H1 (cell line): Measurements from ENCODE around the gene ITSN1. TPM values are rescaled to one million over a fixed set of nuclear protein-coding genes. Genes with fewer than 3 reads are reported as not detected.

Experiments
- CTCF ChIA-PET: fragments of 300-600 bp; sonication (Branson Sonifier 250); formaldehyde crosslinking; loops from one replicate; lab custom pipeline; 2021; ENCODE audit not compliant: partially characterized antibody; lab: Charles Lee
- POLR2A ChIA-PET: fragments of 300-600 bp; sonication (Branson Sonifier 250); formaldehyde crosslinking; loops from one replicate; lab custom pipeline; 2021; ENCODE audit warnings: inconsistent platforms; ENCODE audit not compliant: partially characterized antibody; lab: Charles Lee
- DNase-seq, 2 experiments: peaks; one replicate each; pipeline versions ENCODE4 v3.0.0 to v3.0.0-alpha.2; 2010 to 2022; ENCODE audit warnings: low spot score in 2 of 2, low read depth in 1 of 2, mixed read lengths in 1 of 2
- FAIRE-seq: peaks from 2 replicates; lab custom pipeline; 2011; peaks lifted over from hg19 to GRCh38; lab: Jason Lieb, UNC
- H2AFZ ChIP-seq: 2 replicates; pipeline ENCODE4 v1.8.1; 2012; ENCODE audit warnings: low read length, inconsistent platforms
- H2AK5ac ChIP-seq: 2 replicates; pipeline ENCODE4 v1.6.1; 2013; ENCODE audit warnings: low read depth, low read length
- H2BK120ac ChIP-seq: replicated peaks from 2 replicates; pipeline ENCODE3; 2013; ENCODE audit warnings: low read depth, low read length, inconsistent platforms
- H2BK12ac ChIP-seq: 2 replicates; pipeline ENCODE4 v1.6.1; 2013; ENCODE audit warnings: low read depth, low read length
- H2BK15ac ChIP-seq: 2 replicates; pipeline ENCODE4 v1.6.1; 2013; ENCODE audit warnings: low read length
- H2BK20ac ChIP-seq: 2 replicates; pipeline ENCODE4 v1.6.1; 2013; ENCODE audit warnings: low read length
- H2BK5ac ChIP-seq: 2 replicates; pipeline ENCODE4 v1.6.1; 2013; ENCODE audit warnings: low read depth, low read length
- H3K14ac ChIP-seq: 2 replicates; pipeline ENCODE4 v1.6.1; 2013; ENCODE audit warnings: inconsistent platforms; ENCODE audit not compliant: insufficient read length
- H3K18ac ChIP-seq: 2 replicates; pipeline ENCODE4 v1.6.1; 2013; ENCODE audit warnings: low read length; ENCODE audit errors: extremely low read depth
- H3K23ac ChIP-seq: 2 replicates; pipeline ENCODE4 v1.6.1; 2013; ENCODE audit warnings: inconsistent platforms; ENCODE audit not compliant: insufficient read length
- H3K23me2 ChIP-seq: 2 replicates; pipeline ENCODE4 v1.6.1; 2013; ENCODE audit warnings: low read depth, low read length
- H3K27ac ChIP-seq: 2 replicates; pipeline ENCODE4 v1.6.1; 2011; ENCODE audit warnings: low read depth, low read length, inconsistent platforms
- H3K27me3 ChIP-seq, 4 experiments: replicated peaks in 1 of 4; 1 replicate in 1 of 4; 2 replicates in 3 of 4; pipeline versions ENCODE4 v1.6.1 to v1.8.1; 2011 to 2013; ENCODE audit warnings: low read length in 3 of 4, mild to moderate bottlenecking in 3 of 4, inconsistent platforms in 2 of 4, mixed read lengths in 2 of 4, moderate library complexity in 1 of 4; ENCODE audit not compliant: control insufficient read depth in 3 of 4, insufficient read depth in 3 of 4; ENCODE audit errors: extremely low read depth in 1 of 4
- H3K36me3 ChIP-seq, 4 experiments: 2 replicates each; pipeline versions ENCODE4 v1.6.1 to v1.8.1; 2011 to 2013; ENCODE audit warnings: mild to moderate bottlenecking in 4 of 4, low read length in 3 of 4, moderate library complexity in 2 of 4, control low read depth in 1 of 4, inconsistent platforms in 1 of 4; ENCODE audit not compliant: insufficient read depth in 4 of 4, control insufficient read depth in 2 of 4
- H3K4ac ChIP-seq: replicated peaks from 2 replicates; pipeline ENCODE3; 2013; ENCODE audit warnings: low read length, low read depth, mixed read lengths, inconsistent platforms; ENCODE audit not compliant: insufficient read length
- H3K4me1 ChIP-seq, 4 experiments: replicated peaks in 1 of 4; 1 replicate in 1 of 4; 2 replicates in 3 of 4; pipeline versions ENCODE4 v1.6.1 to v1.8.1; 2011 to 2013; ENCODE audit warnings: low read length in 3 of 4, inconsistent platforms in 2 of 4, mixed read lengths in 1 of 4; ENCODE audit not compliant: insufficient read depth in 4 of 4, control insufficient read depth in 3 of 4
- H3K4me2 ChIP-seq, 2 experiments: 2 replicates each; pipeline versions ENCODE4 v1.6.1 to v1.8.1; 2011 to 2013; ENCODE audit warnings: low read depth in 2 of 2, low read length in 2 of 2, control low read depth in 1 of 2, inconsistent platforms in 1 of 2, mild to moderate bottlenecking in 1 of 2; ENCODE audit not compliant: insufficient read depth in 1 of 2
- H3K4me3 ChIP-seq, 4 experiments: fragments of 200-600, 300-600 bp in 1 of 4; sonication (generic), shearing (Covaris generic), sonication (Bioruptor Twin) in 1 of 4; 2 replicates each; pipeline versions ENCODE4 v1.5.1 to v1.8.1; 2011 to 2016; ENCODE audit warnings: low read length in 4 of 4, low read depth in 3 of 4, control low read depth in 2 of 4, inconsistent platforms in 2 of 4, mild to moderate bottlenecking in 2 of 4, mixed read lengths in 1 of 4, moderate library complexity in 1 of 4; ENCODE audit not compliant: insufficient read depth in 2 of 4; ENCODE audit errors: extremely low read depth in 1 of 4
- H3K56ac ChIP-seq: replicated peaks from 2 replicates; pipeline ENCODE3; 2013; ENCODE audit warnings: low read depth, mild to moderate bottlenecking, mixed read lengths, low read length, inconsistent platforms; ENCODE audit not compliant: insufficient read length
- H3K79me1 ChIP-seq: 2 replicates; pipeline ENCODE4 v1.6.1; 2013; ENCODE audit warnings: low read depth, low read length, control low read depth
- H3K79me2 ChIP-seq, 2 experiments: 2 replicates each; pipeline versions ENCODE4 v1.6.1 to v1.8.1; 2012 to 2013; ENCODE audit warnings: low read length in 2 of 2, mild to moderate bottlenecking in 2 of 2, inconsistent platforms in 1 of 2; ENCODE audit not compliant: insufficient read depth in 2 of 2, control insufficient read depth in 1 of 2
- H3K9ac ChIP-seq, 4 experiments: replicated peaks in 1 of 4; 1 replicate in 1 of 4; 2 replicates in 3 of 4; pipeline versions ENCODE4 v1.6.1 to v1.8.1; 2011 to 2013; ENCODE audit warnings: low read depth in 3 of 4, low read length in 3 of 4, control low read depth in 2 of 4, mild to moderate bottlenecking in 2 of 4, moderate library complexity in 2 of 4, inconsistent platforms in 1 of 4; ENCODE audit errors: extremely low read depth in 1 of 4
- H3K9me3 ChIP-seq, 2 experiments: 2 replicates each; pipeline versions ENCODE4 v1.6.1 to v1.8.1; 2012 to 2013; ENCODE audit warnings: mild to moderate bottlenecking in 2 of 2, moderate library complexity in 2 of 2, control low read depth in 1 of 2, inconsistent platforms in 1 of 2, low read depth in 1 of 2, low read length in 1 of 2, mixed read lengths in 1 of 2; ENCODE audit not compliant: insufficient read depth in 2 of 2
- H4K20me1 ChIP-seq, 2 experiments: replicated peaks in 1 of 2; 2 replicates each; pipeline versions ENCODE3 to v1.8.1; 2011 to 2013; ENCODE audit warnings: inconsistent platforms in 2 of 2, low read length in 2 of 2, mild to moderate bottlenecking in 1 of 2; ENCODE audit not compliant: insufficient read depth in 2 of 2, control insufficient read depth in 1 of 2
- H4K5ac ChIP-seq: 2 replicates; pipeline ENCODE4 v1.6.1; 2013; ENCODE audit warnings: low read length, low read depth, mixed read lengths, inconsistent platforms; ENCODE audit not compliant: insufficient read length
- H4K8ac ChIP-seq: 2 replicates; pipeline ENCODE4 v1.8.0; 2013; ENCODE audit warnings: mild to moderate bottlenecking, moderate library complexity, low read length, inconsistent platforms; ENCODE audit not compliant: insufficient read depth; ENCODE audit errors: extremely low read depth
- H4K91ac ChIP-seq: replicated peaks from 2 replicates; pipeline ENCODE3; 2013; ENCODE audit warnings: low read length, mixed read lengths, inconsistent platforms; ENCODE audit not compliant: insufficient read length
- ATF3 ChIP-seq: IDR thresholded peaks from 2 replicates; pipeline ENCODE4 v1.6.1; 2011; ENCODE audit warnings: low read depth, mild to moderate bottlenecking, low read length; ENCODE audit not compliant: insufficient read depth
- BCL11A ChIP-seq, 2 experiments: IDR thresholded peaks; one replicate each; pipeline ENCODE4 v1.6.1; 2011; ENCODE audit warnings: low read depth in 2 of 2, low read length in 2 of 2, mild to moderate bottlenecking in 2 of 2
- CBX8 ChIP-seq: fragments of 300-800, 300-1000 bp; sonication (generic); IDR thresholded peaks from 2 replicates; pipeline ENCODE4 v1.7.1; 2016; ENCODE audit warnings: low read depth, low read length, borderline replicate concordance
- CREB1 ChIP-seq: IDR thresholded peaks from 2 replicates; pipeline ENCODE4 v1.6.1; 2012; ENCODE audit warnings: inconsistent platforms
- CTBP2 ChIP-seq: IDR thresholded peaks from 2 replicates; pipeline ENCODE4 v1.7.0; 2011; ENCODE audit warnings: borderline replicate concordance, mild to moderate bottlenecking, moderate library complexity, mixed read lengths, low read length; ENCODE audit not compliant: insufficient read depth, insufficient read length
- EP300 ChIP-seq, 2 experiments: IDR thresholded peaks; 1 replicate in 1 of 2; 2 replicates in 1 of 2; pipeline ENCODE4 v1.6.1; 2011 to 2012; ENCODE audit warnings: low read depth in 2 of 2, low read length in 2 of 2, mild to moderate bottlenecking in 2 of 2, borderline replicate concordance in 1 of 2, inconsistent platforms in 1 of 2, moderate library complexity in 1 of 2
- POLR2A ChIP-seq, 2 experiments: IDR thresholded peaks; 1 replicate in 1 of 2; 2 replicates in 1 of 2; pipeline ENCODE4 v1.6.1; 2011; ENCODE audit warnings: low read depth in 2 of 2, low read length in 2 of 2, mild to moderate bottlenecking in 2 of 2; ENCODE audit errors: control extremely low read depth in 1 of 2
- POLR2AphosphoS5 ChIP-seq: IDR thresholded peaks from 2 replicates; pipeline ENCODE4 v1.6.1; 2011; ENCODE audit warnings: low read depth, low read length
- RBBP5 ChIP-seq: IDR thresholded peaks from 2 replicates; pipeline ENCODE4 v1.7.1; 2012; ENCODE audit warnings: low read depth, mild to moderate bottlenecking, inconsistent platforms, low read length, moderate library complexity, borderline replicate concordance
- RNF2 ChIP-seq: fragments of 200-900, 300-1000 bp; sonication (generic); IDR thresholded peaks from 2 replicates; pipeline ENCODE4 v1.7.1; 2016; ENCODE audit warnings: borderline replicate concordance, low read depth, mild to moderate bottlenecking, antibody characterized with exemption, low read length; ENCODE audit not compliant: poor library complexity, severe bottlenecking; ENCODE audit errors: missing control alignments
- TAF7 ChIP-seq: optimal IDR thresholded peaks from 2 replicates; pipeline ENCODE3; 2011; ENCODE audit warnings: low read depth, mild to moderate bottlenecking, inconsistent platforms, low read length, moderate library complexity, borderline replicate concordance
- USF2 ChIP-seq: IDR thresholded peaks from 2 replicates; pipeline ENCODE4 v1.6.1; 2011; ENCODE audit warnings: low read length, improper control_type of control experiment
- WGBS, 2 experiments: shearing (Covaris generic) in 1 of 2; methylation state at CpG; one replicate each; pipeline versions ENCODE4 v1.1.6 to v1.1.7; 2013 to 2015; ENCODE audit warnings: low lambda C conversion rate in 2 of 2, mixed read lengths in 2 of 2, inconsistent platforms in 1 of 2, low coverage in 1 of 2, missing lambda C conversion rate in 1 of 2; ENCODE audit not compliant: insufficient replicate concordance in 2 of 2, insufficient coverage in 1 of 2, insufficient read length in 1 of 2; ENCODE audit errors: extremely low coverage in 1 of 2, missing lambda C conversion rate in 1 of 2; 5-methylcytosine and 5-hydroxymethylcytosine counted together
- polyA plus RNA-seq, 7 experiments: library from polyadenylated mRNA; depleted of rRNA in 3 of 7; stranded (reverse) in 5 of 7; unstranded in 2 of 7; fragments of >200 nt in 5 of 7; fragments of 200-250 nt in 2 of 7; gene quantifications; 1 replicate in 5 of 7; 2 replicates in 1 of 7; 4 replicates in 1 of 7; pipeline versions ENCODE4 v1.2.1 to v1.2.3, GENCODE V29; 2011 to 2013; ENCODE audit warnings: missing spikeins in 2 of 7, mixed read lengths in 2 of 7
- total RNA-seq: library from RNA; stranded (reverse); fragmentation: NEBNext Ultra II Directional; extraction: Animal tissue kit (Norgen Biotek cat#: 25700); gene quantifications from 2 replicates; pipeline ENCODE4 v1.2.1, GENCODE V29; 2021

ITSN1 gene
- total and polyA plus RNA-seq, 2 of the 8 experiments (the other 6 are each of a cell fraction or from before 2014, with no cell fraction given), result 60.8 to 78.1 TPM

DNA sequence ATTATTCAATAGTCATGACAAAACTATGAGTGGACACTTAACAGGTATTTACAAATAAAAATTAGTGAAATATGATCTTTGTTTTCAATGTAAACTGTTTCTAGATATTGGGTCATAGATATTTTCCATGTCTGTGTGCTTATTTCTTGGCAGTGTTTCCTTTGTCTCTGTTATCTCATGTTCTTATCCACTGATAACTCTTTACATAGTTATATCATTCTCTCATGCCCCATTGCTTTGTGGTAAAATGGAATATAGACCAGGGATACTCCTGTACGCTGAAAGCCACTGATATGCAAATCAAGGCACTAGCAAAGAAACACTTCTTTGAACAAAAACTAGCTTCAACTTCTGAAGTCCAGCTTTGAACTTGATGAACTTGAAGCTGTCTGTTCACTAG is 113.1 kb downstream of the ITSN1 start:
- H3K23me2 ChIP-seq, result no peaks in the 10 kb centered on the region
- no peaks in the 10 kb centered on the region for H3K9me3 ChIP-seq
- H3K4me2 ChIP-seq, result no peak overlapping the region
- H4K5ac ChIP-seq, result no peak overlapping the region
- H3K14ac ChIP-seq, result no peak overlapping the region
- H3K27ac ChIP-seq, result no peak overlapping the region
- no peak overlapping the region for H3K4ac ChIP-seq
- H3K9ac ChIP-seq, result no peak overlapping the region
- H2AFZ ChIP-seq, result no peak overlapping the region
- H3K4me3 ChIP-seq, result no peak overlapping the region
- FAIRE-seq (no peak), DNase-seq (no peak)
- no peak overlapping the region for H2BK120ac ChIP-seq
- H3K23ac ChIP-seq, result no peak overlapping the region
- H3K79me2 ChIP-seq, result no peaks in the 10 kb centered on the region
- no peak overlapping the region for H2BK5ac ChIP-seq
- CTCF ChIA-PET, result no interaction called here
- no peak overlapping the region for H3K56ac ChIP-seq
- H3K4me1 ChIP-seq, result no peaks in the 10 kb centered on the region
- H3K27me3 ChIP-seq, result no peaks in the 10 kb centered on the region
- H2AK5ac ChIP-seq, result no peak overlapping the region
- no peak overlapping the region for H3K18ac ChIP-seq
- no peaks in the 10 kb centered on the region for H3K79me1 ChIP-seq
- H3K36me3 ChIP-seq, result peaks cover 2 to 19% (median 8%) of the 10 kb centered on the region in 4 experiments; a peak in 6 of 8 replicates
- POLR2A ChIA-PET, result no interaction called here
- no peak overlapping the region for H4K8ac ChIP-seq
- no peak overlapping the region for H2BK20ac ChIP-seq
- no peak overlapping the region for H2BK15ac ChIP-seq
- H4K91ac ChIP-seq, result no peak overlapping the region
- no peak overlapping the region for H2BK12ac ChIP-seq
- WGBS, 2 experiments, result 100% methylated on average over 1 of the region's 1 CpG; no CpG with 5 or more reads in 1 of the 2 experiments
- peaks cover 0 to 2% of the 10 kb centered on the region in 2 experiments for H4K20me1 ChIP-seq
- TF ChIP-seq USF2, result no peak
- TF ChIP-seq POLR2AphosphoS5, result no peak
- TF ChIP-seq TAF7, result no peak
- no peak for TF ChIP-seq ATF3
- no peak for TF ChIP-seq CTBP2
- TF ChIP-seq EP300 (IDR thresholded peaks at IDR 0.05; ENCODE audit: borderline replicate concordance in 1 of 2, low read depth in 2 of 2, low read length in 2 of 2), result no peak
- no peak for TF ChIP-seq RNF2
- TF ChIP-seq CREB1, result no peak
- no peak for TF ChIP-seq POLR2A (IDR thresholded peaks at IDR 0.05; ENCODE audit: control extremely low read depth in 1 of 2, low read depth in 2 of 2, low read length in 2 of 2)
- no peak for TF ChIP-seq CBX8
- TF ChIP-seq RBBP5, result no peak
- no peak for TF ChIP-seq BCL11A (IDR thresholded peaks at IDR 0.05; ENCODE audit: low read depth in 2 of 2, low read length in 2 of 2)
